Ammon's horn (tissue), 1 donor: ENCODE results near the gene CHCHD3.
"Not testable (repeated sequence)": the region's sequence is repeated elsewhere in the genome, so short reads cannot be mapped to it uniquely, and the experiment has no call there.

Experiments
- DNase-seq: peaks from one replicate; pipeline ENCODE4 v3.0.0-alpha.2; 2016; ENCODE audit warnings: low spot score

CHCHD3 gene

GRCh38 chr7:133003052-133003910 lies 78.6 kb downstream of the CHCHD3 start:
- no peak for DNase-seq

GRCh38 chr7:133001727-133002126 lies 80.2 kb downstream of the CHCHD3 start:
- no peak for DNase-seq

- no peak for DNase-seq
Observed at GRCh38 chr7:132999845-133000244, 82.0 kb downstream of the CHCHD3 start.

- DNase-seq, result no peak
Observed at GRCh38 chr7:132998763-132999162, 83.1 kb downstream of the CHCHD3 start.

GRCh38 chr7:132997505-132997904 lies 84.4 kb downstream of the CHCHD3 start:
- DNase-seq, result no peak

GRCh38 chr7:132996581-132997242 lies 85.2 kb downstream of the CHCHD3 start:
- peak; percentile 27 for DNase-seq

GRCh38 chr7:132993377-132994013 lies 88.4 kb downstream of the CHCHD3 start:
- DNase-seq, result no peak

GRCh38 chr7:132991615-132992587 lies 90.0 kb downstream of the CHCHD3 start:
- DNase-seq, result peak; percentile 31

- no peak for DNase-seq
Observed at GRCh38 chr7:132988117-132988516, 93.8 kb downstream of the CHCHD3 start.

GRCh38 chr7:132980402-132980801 lies 101.5 kb downstream of the CHCHD3 start:
- no peak for DNase-seq

- DNase-seq, result no peak
Observed at GRCh38 chr7:132979524-132979923, 102.4 kb downstream of the CHCHD3 start.

- no peak for DNase-seq
Observed at GRCh38 chr7:132977234-132977633, 104.7 kb downstream of the CHCHD3 start.

GRCh38 chr7:132972745-132973144 lies 109.1 kb downstream of the CHCHD3 start:
- DNase-seq, result no peak

GRCh38 chr7:132970257-132970656 lies 111.6 kb downstream of the CHCHD3 start:
- DNase-seq, result no peak

- DNase-seq, result no peak
Observed at GRCh38 chr7:132969520-132969919, 112.4 kb downstream of the CHCHD3 start.

- DNase-seq, result not testable (repeated sequence)
Observed at GRCh38 chr7:132967470-132967848, 114.4 kb downstream of the CHCHD3 start.

GRCh38 chr7:132966754-132967469 lies 115.0 kb downstream of the CHCHD3 start:
- no peak for DNase-seq

GRCh38 chr7:132965951-132966350 lies 115.9 kb downstream of the CHCHD3 start:
- no peak for DNase-seq

GRCh38 chr7:132964876-132965275 lies 117.0 kb downstream of the CHCHD3 start:
- DNase-seq, result no peak

GRCh38 chr7:132959891-132960290 lies 122.0 kb downstream of the CHCHD3 start:
- no peak for DNase-seq

GRCh38 chr7:132956556-132956955 lies 125.3 kb downstream of the CHCHD3 start:
- DNase-seq, result no peak
